Fibroblast of skin of right biceps (primary cell): ENCODE results near the gene UBP1.
"Not testable (repeated sequence)": the region's sequence is repeated elsewhere in the genome, so short reads cannot be mapped to it uniquely, and the experiment has no call there.

ENCODE experiments used
- DNase-seq: peaks from one replicate; pipeline ENCODE4 v3.0.0-alpha.2; 2013

Gene UBP1

DNA sequence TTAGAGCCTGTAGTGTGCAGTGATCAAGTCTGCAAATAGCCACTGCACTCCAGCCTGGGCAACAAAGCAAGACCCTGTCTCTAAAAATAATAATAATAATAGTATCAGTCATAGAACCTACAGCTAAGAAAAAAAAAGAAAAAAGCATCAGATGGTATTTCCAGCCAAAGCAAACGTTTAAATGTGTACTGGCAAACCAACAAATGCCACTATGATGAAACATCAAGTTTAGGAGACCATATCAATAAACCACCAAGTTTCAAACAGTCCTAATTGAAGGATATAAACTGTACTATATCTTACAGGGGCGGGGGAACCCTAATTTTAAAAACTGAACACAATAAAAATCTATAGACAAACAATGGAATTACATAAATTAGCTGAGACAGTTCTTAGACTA is 6.4 kb downstream of the UBP1 start:
- peak; percentile 26 for DNase-seq

DNA sequence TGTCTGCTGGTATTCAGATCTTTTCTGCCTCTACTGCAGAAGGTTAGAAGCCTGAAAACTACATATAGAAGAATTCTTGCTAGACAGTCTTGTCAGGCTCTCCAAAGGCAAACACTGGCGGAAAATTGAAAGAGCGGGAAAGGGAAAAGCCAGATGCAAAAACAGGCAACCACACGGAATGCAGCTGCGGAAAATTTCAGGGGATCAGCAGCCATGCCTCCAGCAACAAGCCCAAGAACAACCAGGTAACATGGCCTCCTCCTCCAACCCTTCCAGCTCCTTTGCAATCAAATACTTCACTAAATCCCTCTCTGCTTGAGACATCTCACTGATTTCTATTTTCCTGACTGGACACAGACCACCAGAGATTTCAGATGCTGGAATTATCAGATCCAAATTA is 9.6 kb downstream of the UBP1 start:
- no peak for DNase-seq

DNA sequence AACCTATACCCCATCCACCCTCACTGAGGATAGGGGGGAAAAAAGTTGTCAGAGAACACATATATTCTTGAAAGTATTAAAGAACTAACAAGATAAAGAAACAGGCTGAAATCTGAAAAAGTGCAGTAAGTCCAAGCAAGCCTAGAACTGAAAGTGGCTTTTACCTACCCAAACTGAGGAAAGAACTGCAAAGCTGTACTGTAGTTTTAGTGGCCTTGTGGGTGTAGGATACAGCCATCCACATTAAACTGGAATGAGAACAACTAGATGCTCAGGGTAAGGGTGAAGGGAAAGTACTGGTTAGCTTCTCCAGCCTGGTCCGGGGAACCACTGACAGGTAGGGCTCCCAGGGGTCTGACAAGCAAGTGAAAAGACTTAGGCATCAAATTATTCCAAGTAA is 10.1 kb downstream of the UBP1 start:
- DNase-seq = no peak

DNA sequence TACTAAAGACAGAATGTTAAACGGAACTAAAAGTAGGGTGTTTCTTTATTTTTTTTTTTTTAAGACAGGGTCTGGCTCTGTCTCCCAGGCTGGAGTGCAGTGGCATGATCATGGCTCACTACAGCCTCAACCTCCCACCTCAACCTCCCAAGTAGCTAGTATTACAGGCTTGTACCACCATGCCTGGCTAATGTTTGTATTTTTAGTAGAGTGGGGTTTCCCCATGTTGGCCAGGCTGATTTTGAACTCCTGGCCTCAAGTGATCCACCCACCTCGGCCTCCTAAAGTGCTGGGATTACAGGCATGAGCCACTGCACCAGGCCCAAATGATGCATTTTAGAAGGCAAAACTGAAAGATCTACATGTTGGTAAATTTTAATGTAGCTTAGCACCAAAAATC is 10.9 kb downstream of the UBP1 start:
- DNase-seq = not testable (repeated sequence)

DNA sequence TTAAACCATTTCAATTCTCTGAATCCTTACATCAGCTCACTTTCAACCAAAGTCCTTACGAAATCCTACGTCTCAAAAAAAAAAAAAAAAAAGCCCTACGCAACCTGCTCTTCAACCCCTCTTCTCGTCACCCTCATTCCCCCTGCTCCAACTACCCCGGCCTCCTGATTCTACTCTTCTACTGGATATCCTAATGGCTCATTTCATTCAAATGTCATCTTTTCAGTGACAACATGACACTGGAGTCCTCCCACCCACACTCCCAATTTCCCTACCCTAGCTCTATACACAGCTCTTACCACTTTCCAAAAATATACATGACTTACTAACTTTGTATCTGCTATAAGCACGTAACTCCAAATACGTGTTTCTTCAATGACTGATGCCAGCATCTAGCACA is 11.5 kb downstream of the UBP1 start:
- no peak for DNase-seq

DNA sequence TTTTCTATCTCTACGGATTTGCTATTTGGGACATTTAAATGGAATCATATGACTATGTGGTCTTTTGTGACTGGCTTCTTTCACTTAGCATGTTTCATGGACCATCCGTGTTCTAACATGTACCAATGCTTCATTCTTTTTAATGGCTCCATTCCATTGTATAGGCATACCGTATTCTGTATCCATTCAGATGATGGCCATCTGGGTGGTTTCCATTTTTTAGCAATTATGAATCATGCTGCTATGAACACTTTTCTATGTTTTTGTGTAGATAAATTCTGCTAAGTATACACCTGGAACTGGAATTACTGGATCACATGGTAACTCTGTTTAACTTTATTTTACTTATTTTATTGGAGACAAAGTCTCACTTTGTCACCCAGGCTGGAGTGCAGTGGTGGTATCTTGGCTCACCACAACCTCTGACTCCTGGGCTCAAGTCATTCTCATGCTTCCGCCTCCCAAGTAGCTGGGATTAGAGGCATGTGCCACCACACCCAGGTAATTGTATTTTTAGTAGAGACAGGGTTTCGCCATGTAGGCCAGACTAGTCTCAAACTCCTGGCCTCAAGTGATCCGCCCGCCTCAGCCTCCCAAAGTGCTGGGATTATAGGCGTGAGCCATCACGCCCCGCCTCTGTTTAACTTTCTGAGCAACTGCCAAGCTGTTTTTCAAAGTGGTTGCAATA is 13.4 kb downstream of the UBP1 start:
- no peak for DNase-seq

DNA sequence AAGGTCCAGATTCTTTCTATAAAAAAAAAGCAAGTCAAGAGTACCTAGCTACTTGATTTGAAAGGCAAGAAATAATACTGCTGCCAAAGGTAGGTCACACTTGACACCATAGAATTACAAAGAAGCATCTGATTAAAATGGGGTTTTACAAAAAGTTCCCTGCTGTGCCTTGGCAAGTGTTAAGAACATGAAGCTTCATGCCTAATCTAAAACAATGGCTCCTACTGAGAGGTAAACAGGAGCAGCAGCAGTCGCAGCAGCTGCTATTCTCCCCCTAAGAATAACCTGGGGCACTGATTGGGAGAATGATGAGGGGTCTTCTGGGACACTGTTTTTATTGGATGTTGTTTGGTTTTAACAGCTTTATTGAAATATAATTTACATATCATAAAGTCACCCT is 14.1 kb downstream of the UBP1 start:
- no peak for DNase-seq

DNA sequence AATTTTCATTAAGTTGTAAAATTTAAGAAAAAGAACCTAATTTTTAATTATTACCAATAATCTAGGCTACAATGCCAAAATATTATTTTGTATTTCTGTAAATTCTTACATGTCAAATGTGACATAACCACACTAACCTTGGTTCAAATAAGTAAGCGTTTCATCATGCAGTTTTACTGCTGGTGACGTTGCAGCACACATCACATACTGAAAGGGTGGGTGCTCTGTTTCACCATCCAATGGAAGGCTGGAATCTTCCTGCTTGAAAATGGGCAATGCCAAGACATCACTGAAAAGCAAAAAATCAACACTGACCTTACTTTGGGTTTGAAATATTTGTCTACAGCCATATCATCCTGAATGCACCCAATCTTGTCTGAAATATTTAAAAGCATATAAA is 14.8 kb downstream of the UBP1 start:
- no peak for DNase-seq

DNA sequence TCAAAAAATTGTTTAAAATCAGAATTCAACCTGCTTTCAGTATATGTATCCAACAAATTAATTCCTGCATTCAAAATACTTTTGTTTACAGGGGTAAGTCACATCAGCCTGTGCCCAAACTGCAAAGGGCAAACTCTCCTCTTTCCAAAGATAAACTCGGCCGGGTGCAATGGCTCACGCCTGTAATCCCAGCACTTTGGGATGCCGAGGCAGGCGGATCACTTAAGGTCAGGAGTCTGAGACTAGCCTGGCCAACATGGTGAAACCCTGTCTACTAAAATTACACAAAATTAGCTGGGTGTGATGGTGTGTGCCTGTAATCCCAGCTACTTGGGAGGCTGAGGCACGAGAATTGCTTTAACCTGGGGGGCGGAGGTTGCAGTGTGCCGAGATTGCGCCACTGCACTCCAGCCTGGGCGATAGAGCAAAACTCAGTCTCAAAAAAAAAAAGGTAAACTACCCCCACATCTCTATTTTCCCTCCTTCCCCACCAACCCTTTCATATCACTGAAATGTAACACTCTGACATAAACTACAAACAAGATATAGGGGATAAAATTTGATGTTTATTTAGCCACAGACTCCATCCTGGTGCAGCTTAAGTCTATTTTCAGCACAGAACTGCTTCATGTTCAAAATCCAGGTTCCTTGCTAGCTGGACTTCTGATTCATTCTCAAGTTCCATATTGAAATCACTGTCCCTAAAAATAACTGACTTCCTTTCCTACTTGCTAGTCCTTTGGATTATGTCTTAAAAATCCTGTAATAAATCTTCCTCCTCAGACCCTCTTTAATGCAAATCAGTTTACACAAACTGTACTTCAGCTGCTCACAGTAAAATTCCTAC is 15.4 kb downstream of the UBP1 start:
- DNase-seq = no peak

DNA sequence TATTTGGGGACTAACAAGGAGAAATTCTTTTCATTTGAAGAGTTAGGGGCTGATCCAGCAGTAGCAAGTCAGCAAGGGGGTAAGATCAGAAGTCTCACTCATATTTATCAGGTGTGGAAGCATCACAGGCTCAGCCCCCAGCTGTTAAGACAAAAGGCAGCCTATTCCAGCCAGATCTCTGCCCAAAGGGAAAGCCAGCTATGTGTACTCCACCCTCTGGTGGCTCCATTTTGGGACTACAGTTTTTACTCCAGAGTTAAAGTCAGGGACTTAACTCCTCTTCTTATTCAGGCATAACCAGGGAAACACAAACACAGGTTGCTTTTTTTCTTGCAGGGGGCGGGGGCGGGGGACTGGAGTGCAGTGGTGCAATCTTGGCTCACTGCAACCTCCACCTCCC is 19.2 kb downstream of the UBP1 start:
- no peak for DNase-seq

DNA sequence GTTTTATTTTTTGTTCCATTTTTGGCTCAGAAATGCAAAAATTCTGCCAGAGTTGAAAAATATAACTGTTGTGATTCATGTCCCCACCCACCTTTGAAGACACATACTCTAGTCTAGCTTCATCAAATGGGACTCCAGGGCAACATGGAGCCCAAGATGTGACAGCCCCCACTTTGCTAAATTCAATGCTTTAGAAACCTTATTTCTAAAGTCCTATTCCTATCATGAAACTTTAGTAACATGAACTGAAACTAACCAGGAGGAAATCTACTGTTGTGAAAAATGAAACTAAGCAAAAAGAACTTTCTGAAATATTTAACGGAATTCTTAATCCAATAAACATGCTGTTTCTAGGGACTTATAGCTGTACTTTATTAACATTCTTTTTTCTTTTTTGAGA is 20.3 kb downstream of the UBP1 start:
- no peak for DNase-seq

DNA sequence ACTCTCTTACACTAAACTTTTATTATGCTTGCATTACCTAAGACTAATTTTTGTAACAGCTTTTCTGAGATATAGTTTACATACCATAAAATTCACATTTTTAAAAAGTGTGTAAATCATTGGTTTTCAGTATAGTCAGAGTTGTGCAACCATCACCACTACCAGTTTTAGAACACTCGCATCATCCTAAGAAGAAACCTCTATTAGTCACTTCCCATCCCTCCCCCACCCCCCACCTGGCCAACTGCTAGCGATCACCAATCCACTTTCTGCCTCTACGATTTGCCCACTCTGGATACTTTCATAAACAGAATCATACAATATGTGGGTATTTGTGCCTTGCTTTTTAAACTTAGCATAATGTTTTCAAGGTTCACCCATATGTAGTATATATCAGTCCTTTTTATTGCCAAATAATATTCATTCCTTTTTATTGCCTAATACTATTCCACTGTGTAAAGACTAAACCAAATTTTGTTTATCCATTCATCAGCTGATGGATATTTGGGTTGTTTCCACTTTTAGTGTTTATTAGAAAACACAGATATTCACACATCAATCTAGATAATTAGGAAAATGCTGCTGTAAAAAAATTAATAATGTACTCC is 23.0 kb downstream of the UBP1 start:
- peak; percentile 55 for DNase-seq

DNA sequence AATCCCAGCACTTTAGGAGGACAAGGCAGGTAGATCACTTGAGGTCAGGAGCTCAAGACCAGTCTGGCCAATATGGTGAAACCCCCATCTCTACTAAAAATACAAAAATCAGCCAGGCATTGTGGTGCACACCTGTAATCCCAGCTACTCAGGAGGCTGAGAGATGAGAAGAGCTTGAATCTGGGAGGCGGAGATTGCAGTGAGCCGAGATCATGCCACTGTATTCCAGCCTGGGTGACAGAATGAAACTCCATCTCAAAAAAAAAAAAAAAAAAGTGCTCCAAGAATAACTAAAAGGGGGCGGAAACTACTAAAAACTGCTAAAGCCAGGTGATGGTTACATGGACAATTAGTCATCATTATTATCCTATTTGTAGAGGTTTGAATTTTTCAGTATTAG is 29.4 kb downstream of the UBP1 start:
- not testable (repeated sequence) for DNase-seq

DNA sequence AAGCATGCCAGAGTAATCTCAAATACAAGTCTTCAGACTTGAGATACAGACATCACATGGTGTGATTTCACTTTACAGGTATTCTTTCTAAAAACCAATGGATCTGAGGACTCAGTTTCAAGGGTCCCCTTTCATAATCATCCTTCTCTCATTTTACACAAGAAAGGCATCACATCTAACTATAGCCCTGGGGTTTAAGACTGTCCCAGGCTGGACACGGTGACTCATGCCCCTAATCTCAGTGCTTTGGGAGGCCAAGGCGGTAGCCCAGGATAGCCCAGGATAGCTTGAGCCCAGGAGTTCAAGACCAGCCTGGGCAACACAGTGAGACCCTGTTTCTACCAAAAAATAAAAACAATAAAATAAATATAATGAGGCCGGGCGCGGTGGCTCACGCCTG is 36.4 kb downstream of the UBP1 start:
- DNase-seq = no peak

DNA sequence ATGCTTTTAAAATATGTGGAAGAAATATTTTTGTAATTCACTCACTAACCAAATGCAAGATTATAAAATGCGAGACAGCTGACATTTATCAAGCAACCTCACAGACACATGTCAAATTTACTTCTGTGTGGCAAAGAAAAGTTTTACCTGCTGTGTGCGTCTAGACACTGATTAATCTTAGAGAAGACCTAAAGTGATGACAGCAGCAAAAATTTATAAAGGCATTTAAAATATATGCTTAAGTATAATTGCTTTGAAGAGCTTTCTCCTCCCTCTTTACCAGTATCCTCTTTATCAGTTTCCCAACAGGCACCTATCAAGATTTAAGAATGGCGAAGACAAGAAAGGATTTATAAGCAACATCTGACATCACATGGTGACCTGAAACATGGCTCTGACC is 37.3 kb downstream of the UBP1 start:
- no peak for DNase-seq

DNA sequence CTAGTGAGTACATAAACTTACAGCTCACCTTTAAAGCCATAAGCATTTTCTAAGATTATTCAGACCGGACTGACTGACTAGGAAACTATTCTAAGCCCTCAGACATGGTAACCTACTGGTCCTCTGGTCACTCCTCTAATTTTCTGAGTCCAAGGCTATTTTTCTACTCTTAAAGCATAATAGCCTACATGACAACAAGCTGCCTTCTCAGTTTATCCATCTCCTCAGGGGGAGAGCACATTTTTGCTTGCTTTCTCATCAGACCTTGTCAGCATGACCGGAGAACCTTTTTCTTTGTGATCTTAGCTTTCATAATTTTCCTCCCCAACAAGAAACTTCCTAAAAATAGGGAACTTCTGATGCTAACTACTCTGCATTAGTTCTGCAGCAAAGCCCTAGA is 38.4 kb downstream of the UBP1 start:
- peak; percentile 15 for DNase-seq

DNA sequence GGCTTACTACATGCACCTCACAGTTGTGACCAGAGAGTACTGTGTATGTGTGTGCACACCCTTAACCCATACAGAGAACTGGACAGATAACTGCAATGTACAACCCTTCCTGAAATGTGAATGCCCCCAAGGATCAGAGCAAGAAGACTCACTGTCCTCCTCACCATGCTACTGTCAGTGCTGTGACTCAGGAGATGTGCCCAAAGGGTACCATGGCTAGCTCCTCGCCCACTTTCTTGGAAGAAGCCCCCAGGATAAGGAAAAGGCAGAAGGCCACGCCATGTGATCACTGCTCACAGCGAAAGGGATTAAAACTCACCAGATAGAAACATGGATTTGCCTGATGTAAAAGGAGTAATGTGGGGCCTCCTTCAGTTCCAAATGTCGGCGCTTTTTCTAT is 41.8 kb downstream of the UBP1 start:
- DNase-seq = no peak

DNA sequence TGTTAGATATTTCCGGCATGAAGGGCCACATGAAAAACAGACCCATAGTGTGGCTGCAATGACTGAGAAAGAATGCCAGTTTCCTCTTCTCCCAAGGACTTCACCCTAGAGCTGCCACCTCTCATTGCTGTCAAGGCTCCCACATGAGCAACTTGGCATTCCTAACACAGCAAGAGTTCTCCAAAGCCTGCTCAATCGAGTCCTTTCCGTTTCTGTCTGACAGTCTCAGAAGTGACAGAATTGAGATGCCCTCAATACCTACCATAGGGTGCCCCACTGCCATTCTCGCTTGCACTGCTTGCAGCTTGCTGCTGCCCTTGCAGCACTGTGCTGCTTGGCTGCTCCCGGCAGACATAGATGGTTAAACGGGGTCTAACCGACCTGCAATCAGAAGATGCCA is 44.3 kb downstream of the UBP1 start:
- no peak for DNase-seq

DNA sequence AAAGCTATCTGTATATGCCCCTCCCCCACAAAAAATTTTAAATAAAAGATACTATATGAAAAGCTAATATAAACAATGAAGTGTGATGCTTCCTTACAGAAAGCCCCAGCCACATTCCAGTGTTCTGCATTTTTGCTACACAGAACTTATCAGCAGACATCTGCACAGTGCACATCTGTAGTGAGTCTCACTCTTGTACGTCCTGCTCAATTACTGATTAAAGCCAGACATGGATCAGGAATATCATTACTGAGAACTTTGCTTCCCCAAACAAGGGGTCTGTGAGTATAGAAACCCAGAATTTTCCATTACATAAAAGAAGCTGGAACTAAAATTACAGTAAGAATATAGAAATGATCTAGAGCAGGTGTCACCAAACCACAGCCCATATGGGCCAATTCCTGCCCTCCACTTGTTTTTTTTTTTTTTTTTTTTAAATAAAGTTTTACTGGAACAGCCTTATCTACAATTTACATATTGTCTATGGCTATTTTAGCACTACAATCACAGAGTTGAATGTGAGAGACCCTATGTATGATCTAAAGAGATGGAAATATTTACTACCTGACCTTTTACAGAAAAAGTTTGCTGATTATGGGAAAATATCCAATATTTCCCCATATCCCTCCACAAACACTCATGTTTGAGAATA is 45.7 kb downstream of the UBP1 start:
- DNase-seq = no peak

DNA sequence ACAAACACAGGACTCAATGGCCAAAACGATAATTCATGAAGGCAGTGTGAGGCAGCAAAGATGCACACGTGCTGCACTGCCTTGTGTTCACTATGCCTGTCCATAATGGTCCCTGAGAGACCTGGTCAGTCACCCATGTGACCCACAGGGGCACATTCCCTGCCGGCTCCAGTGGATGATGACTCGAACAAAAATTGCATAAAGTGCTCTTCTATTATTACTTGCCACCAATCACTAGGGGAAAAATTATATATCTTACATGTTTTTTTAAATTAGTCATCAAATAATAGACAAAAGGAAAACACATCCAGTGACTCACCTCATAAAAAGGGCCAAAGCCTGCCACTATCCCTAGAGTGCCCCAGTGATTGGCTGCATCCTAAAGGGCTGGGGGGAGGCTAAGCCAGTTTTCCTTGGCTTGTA is 47.5 kb downstream of the UBP1 start:
- peak; percentile 95 for DNase-seq

DNA sequence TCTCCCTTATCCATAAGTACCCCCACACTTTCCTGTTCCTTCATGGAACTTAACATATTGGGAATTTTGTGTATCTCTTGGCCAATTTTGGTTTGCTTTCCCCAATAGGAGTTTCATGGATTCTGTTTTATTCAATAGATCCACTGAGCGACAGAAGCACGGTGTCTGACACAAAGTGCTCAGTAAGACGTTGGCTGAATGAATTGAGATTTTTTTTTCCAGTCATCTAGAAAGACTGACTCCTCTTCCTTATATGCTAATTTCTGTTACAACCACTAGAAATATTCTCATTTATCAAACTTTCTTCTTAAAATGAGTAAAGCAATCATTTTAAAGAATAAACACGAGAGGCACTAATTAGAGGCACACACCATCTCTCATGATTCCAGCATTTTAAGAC is 48.1 kb downstream of the UBP1 start:
- no peak for DNase-seq

DNA sequence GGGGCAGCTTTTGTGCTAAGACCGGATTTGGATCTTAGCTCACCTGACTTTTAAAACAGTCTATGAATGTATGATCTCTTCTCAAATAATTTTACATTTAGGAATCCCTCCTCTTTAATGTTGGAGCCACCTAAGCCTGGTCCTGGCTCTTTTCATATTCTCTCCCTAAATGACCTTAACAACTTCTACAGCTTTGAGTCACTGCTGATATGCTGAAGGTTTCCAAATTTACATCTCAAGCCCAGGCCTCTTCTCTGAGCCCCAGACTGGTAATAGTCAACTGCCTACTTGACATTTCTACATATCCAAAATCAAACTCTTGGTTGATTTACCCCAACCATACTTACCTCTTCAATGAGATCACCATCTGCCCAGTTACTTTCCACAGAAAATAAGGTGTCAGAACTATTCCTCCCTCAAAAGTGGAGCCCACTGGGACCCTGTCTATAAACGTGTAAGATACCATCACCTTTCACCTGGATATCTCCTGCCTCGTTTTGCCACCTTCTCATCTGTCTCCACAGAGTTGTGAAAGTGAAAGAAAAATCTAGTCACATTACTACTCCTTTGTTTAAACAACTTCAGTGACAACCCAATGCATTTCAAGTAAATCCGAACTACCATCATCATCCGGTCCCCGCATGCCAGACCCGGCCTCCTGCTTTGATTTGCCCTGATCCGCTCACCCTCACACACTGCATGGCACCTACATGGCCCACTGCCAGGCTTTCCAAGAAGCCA is 48.8 kb downstream of the UBP1 start:
- DNase-seq = no peak

DNA sequence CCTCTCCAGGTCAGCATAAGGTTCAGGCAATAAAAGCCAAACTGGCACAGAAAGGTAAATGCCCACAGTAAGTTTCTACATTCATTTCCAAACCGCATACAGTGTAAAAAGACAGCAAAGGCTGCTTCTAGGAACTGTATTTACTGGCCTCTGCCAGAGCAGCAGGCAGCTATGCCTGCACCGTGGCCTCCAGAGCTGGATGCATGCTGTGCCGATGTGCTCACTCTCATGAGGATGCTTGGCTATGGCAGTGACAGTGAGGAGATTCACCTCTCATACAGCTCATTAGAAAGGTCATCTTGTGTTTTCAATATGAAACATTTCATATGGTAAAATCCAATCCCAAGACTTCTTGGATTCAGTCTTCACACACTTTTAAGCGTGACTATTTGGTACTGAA is 50.3 kb downstream of the UBP1 start:
- DNase-seq = no peak
